Measurements from ENCODE around the gene RYR2.

GRCh38 chr1:237740846-237741245 is 698.9 kb downstream of the RYR2 start:
- no peak for TF ChIP-seq CTCF (IDR thresholded peaks at IDR 0.05)
- TF ChIP-seq POLR2A (IDR thresholded peaks at IDR 0.05) = no peak
- TF ChIP-seq EP300 (IDR thresholded peaks at IDR 0.05) = no peak
- TF ChIP-seq POLR2AphosphoS5 (IDR thresholded peaks at IDR 0.05) = no peak
